ENCODE results near the gene EMILIN1.

GRCh38 chr2:27038012-27038411, 40.4 kb upstream of the EMILIN1 start:
- TF ChIP-seq CTCF (IDR thresholded peaks at IDR 0.05) (no peak), EZH2 (IDR thresholded peaks at IDR 0.05; ENCODE audit: borderline replicate concordance, insufficient read depth, low read depth, low read length, poor library complexity, severe bottlenecking) (no peak)
